Duodenal mucosa (tissue), 2 donors: Measurements from ENCODE around the gene OR4Q3.
"Not testable (repeated sequence)": the region's sequence is repeated elsewhere in the genome, so short reads cannot be mapped to it uniquely, and the experiment has no call there.

Experiments used
- H3K27ac ChIP-seq: one replicate; pipeline ENCODE4 v1.7.0; 2013; ENCODE audit warnings: low read depth, low read length
- H3K27me3 ChIP-seq, 2 donors: one replicate each; pipeline ENCODE4 v1.7.0; 2013; ENCODE audit warnings: low read length in 2 of 2, control low read depth in 1 of 2; ENCODE audit not compliant: insufficient read depth in 2 of 2, control insufficient read depth in 1 of 2
- H3K36me3 ChIP-seq, 2 donors: one replicate each; pipeline ENCODE4 v1.7.0; 2013; ENCODE audit warnings: low read length in 2 of 2, control low read depth in 1 of 2; ENCODE audit not compliant: insufficient read depth in 2 of 2, control insufficient read depth in 1 of 2
- H3K4me1 ChIP-seq, 2 donors: one replicate each; pipeline ENCODE4 v1.7.0; 2013; ENCODE audit warnings: low read length in 2 of 2, control low read depth in 1 of 2; ENCODE audit not compliant: insufficient read depth in 2 of 2, control insufficient read depth in 1 of 2
- H3K4me3 ChIP-seq, 2 donors: one replicate each; pipeline ENCODE4 v1.7.0; 2013; ENCODE audit warnings: low read length in 2 of 2, low read depth in 1 of 2
- H3K9ac ChIP-seq, 2 donors: one replicate each; pipeline ENCODE4 v1.7.0; 2013; ENCODE audit warnings: low read length in 2 of 2, low read depth in 1 of 2
- H3K9me3 ChIP-seq, 2 donors: one replicate each; pipeline ENCODE4 v1.7.0; 2013; ENCODE audit warnings: low read length in 2 of 2, control low read depth in 1 of 2; ENCODE audit not compliant: control insufficient read depth in 1 of 2

Gene OR4Q3

DNA sequence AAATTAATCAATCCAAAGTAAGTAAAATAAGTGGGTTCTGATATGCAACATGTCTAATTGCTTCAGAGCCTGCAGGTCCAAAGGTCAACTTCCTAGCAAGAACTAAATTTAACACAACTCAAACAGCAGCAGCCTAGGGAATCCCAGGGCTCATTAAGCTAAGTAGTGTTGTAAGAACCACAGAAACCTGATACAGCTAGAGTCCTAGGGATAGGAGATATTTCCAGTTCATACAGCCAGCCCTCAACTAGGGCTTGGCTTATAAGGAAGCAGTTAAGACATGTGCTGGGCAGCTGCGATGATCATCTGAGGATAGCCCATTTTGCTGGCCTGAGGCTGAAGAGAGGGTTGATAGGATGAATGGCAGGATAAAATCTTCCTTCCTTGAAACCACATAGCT, at the start of gene OR4Q3:
OR4Q3 (plus strand) TSS at position 316 of the 400 bp plus-strand sequence.
- Histone ChIP-seq H3K4me3 (no peak within 1 kb of the TSS), H3K27me3 (no peaks in the 10 kb centered on the region), H3K9ac (no peak within 1 kb of the TSS), H3K4me1 (no peaks in the 10 kb centered on the region), H3K9me3 (no peaks in the 10 kb centered on the region), H3K27ac (no peak within 1 kb of the TSS), H3K36me3 (no peaks in the 10 kb centered on the region)

DNA sequence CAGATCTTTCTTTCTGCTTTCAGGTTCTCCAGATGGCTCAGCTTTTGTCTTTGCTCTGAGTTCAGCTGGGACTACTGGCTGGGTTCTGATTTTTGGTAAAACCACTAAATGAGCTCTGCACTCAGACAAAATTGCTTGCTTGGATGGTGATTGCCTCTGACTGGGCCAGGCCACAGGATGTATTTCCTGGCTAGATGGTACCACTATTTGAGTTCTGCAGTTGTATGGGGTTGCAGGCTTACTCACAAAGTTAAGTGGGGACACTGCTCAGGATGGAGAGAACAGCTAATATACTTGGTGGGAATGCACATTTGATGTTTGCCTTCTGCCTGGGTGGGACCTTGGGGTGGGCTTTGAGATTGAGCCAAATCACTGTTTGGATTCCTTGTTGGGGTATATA, 14.0 kb upstream of the OR4Q3 start:
- H3K27ac ChIP-seq = no peak overlapping the region
- no peaks in the 10 kb centered on the region for H3K27me3 ChIP-seq
- H3K4me3 ChIP-seq = no peak overlapping the region
- no peaks in the 10 kb centered on the region for H3K4me1 ChIP-seq
- peaks cover 15% of the 10 kb centered on the region in 2 donors for H3K9me3 ChIP-seq
- no peaks in the 10 kb centered on the region for H3K36me3 ChIP-seq
- H3K9ac ChIP-seq = no peak overlapping the region

GRCh38 chr14:19729763-19730162, 13.6 kb upstream of the OR4Q3 start:
- Histone ChIP-seq H3K4me3 (no peak overlapping the region), H3K36me3 (no peaks in the 10 kb centered on the region), H3K9ac (no peak overlapping the region), H3K4me1 (no peaks in the 10 kb centered on the region), H3K27me3 (no peaks in the 10 kb centered on the region), H3K27ac (no peak overlapping the region), H3K9me3 (peaks cover 15% of the 10 kb centered on the region in 2 donors)

DNA sequence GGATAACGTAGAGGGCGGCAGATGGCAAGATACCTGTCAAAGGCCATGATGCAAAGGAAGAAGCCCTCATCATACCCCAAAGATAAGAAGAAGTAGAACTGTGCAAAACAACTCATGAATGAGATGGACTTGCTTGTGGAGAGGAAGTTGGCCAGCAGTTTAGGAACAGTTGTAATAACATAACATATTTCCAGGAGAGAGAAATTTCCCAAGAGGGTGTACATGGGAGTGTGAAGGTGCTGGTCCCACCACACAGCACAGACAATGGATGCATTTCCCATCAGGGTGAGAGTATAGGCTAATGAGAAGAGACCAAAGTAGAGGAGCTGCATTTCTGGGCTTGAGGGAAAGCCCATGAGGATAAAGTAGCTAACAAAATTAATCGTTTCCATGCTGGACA, 9.5 kb upstream of the OR4Q3 start:
- H3K9ac ChIP-seq, H3K4me1 ChIP-seq, H3K36me3 ChIP-seq, H3K4me3 ChIP-seq, H3K27ac ChIP-seq, H3K27me3 ChIP-seq: not testable (repeated sequence)
- peaks cover 6 to 15% of the 10 kb centered on the region in 2 donors for H3K9me3 ChIP-seq

GRCh38 chr14:19752316-19752715, 8.9 kb downstream of the OR4Q3 start:
- not testable (repeated sequence) for H3K4me3 ChIP-seq, H3K36me3 ChIP-seq, H3K9ac ChIP-seq

DNA sequence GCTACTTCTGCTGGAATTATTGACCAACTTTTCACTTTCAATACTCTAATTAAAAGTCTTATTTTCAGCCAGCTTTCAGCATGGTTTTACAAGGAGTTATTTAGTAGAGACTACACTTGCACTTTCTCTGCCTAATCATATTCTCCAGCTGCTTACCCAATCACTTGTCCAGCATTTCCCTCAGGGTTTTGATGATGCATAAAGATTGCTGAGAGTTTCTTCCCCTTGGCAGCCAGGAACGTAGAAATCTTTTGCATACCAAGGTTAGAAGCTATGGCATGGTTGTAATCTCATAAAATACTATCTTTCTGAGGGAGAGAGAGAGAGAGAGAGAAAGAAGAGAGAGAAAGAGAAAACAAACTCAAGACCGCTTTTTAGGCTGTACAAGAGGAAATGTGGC, 10.8 kb downstream of the OR4Q3 start:
- no peak overlapping the region for H3K4me3 ChIP-seq
- no peaks in the 10 kb centered on the region for H3K4me1 ChIP-seq
- H3K27me3 ChIP-seq = no peaks in the 10 kb centered on the region
- H3K9ac ChIP-seq = no peak overlapping the region
- H3K9me3 ChIP-seq = no peaks in the 10 kb centered on the region
- H3K36me3 ChIP-seq = no peaks in the 10 kb centered on the region
- no peak overlapping the region for H3K27ac ChIP-seq

More at GRCh38 chr14:19752316-19752715, 8.9 kb downstream of the OR4Q3 start:
- not testable (repeated sequence) for H3K4me1 ChIP-seq, H3K27ac ChIP-seq, H3K27me3 ChIP-seq, H3K9me3 ChIP-seq

DNA sequence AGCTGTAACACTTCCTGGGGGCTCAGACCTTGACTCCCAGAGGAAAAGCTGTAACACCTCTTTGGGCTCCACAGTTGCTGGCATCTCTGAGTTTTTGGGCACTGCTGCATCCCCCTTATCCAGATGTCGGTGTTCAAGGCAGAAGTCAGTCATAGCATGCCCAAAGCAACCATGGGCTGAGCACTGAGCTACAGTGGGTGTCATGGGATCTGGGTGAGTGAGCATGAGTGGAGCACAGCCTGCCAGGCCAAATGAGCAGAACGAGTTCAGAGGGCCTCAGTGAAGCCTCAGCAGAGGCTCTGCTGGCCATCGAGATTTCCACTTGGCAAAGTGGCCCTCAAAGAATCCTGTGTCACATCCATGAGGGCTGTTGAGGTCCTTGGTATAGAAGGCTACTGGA, 28.1 kb downstream of the OR4Q3 start:
- not testable (repeated sequence) for H3K4me1 ChIP-seq, H3K27ac ChIP-seq, H3K9me3 ChIP-seq, H3K27me3 ChIP-seq, H3K9ac ChIP-seq, H3K4me3 ChIP-seq, H3K36me3 ChIP-seq

- Histone ChIP-seq H3K27ac (no peak overlapping the region), H3K9ac (no peak overlapping the region), H3K9me3 (peaks cover 5% of the 10 kb centered on the region in 2 donors), H3K4me3 (no peak overlapping the region), H3K36me3 (no peaks in the 10 kb centered on the region), H3K27me3 (no peaks in the 10 kb centered on the region), H3K4me1 (no peaks in the 10 kb centered on the region)
Observed at GRCh38 chr14:19771895-19772430, 28.6 kb downstream of the OR4Q3 start.

GRCh38 chr14:19772454-19772853, 29.1 kb downstream of the OR4Q3 start:
- not testable (repeated sequence) for H3K4me3 ChIP-seq, H3K9me3 ChIP-seq, H3K9ac ChIP-seq, H3K27me3 ChIP-seq, H3K36me3 ChIP-seq, H3K27ac ChIP-seq, H3K4me1 ChIP-seq

- H3K27me3 ChIP-seq, H3K9me3 ChIP-seq, H3K4me3 ChIP-seq, H3K27ac ChIP-seq, H3K4me1 ChIP-seq, H3K9ac ChIP-seq, H3K36me3 ChIP-seq: not testable (repeated sequence)
Observed at GRCh38 chr14:19773204-19773603, 29.8 kb downstream of the OR4Q3 start, which contains the start of gene OR4M1. OR4M1 (plus strand) TSS chr14:19773504; CDS start chr14:19780323, 6,819 bp downstream.

DNA sequence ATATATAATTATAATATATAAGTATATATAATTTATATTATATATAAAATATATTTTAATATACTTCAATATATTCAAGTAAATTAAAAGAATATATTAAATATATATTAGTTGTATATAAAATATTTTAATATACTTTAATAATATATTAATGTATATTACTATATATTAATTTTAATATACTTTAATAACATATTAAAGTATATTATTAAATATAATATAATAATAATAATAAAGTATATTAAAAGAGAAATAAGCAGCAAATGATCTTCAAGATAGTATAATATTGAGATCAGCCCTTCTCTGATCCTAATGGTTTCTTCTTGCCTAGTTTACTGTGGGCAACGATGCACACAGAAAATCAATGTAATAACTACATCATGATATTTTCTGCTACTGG, 32.2 kb downstream of the OR4Q3 start:
- no peak overlapping the region for H3K4me3 ChIP-seq
- peaks cover 5 to 11% of the 10 kb centered on the region in 2 donors for H3K9me3 ChIP-seq
- no peaks in the 10 kb centered on the region for H3K27me3 ChIP-seq
- H3K4me1 ChIP-seq = no peaks in the 10 kb centered on the region
- H3K27ac ChIP-seq = no peak overlapping the region
- H3K36me3 ChIP-seq = no peaks in the 10 kb centered on the region
- no peak overlapping the region for H3K9ac ChIP-seq
